ENCODE measurements around the gene SPATA4.

Gene SPATA4

GRCh38 chr4:176189891-176190795 lies 5.2 kb downstream of the SPATA4 start:
- DNase-seq (ENCODE audit: low read depth), result no peak

- DNase-seq (ENCODE audit: low read depth), result no peak
Observed at GRCh38 chr4:176188654-176189053, 6.7 kb downstream of the SPATA4 start.

DNA sequence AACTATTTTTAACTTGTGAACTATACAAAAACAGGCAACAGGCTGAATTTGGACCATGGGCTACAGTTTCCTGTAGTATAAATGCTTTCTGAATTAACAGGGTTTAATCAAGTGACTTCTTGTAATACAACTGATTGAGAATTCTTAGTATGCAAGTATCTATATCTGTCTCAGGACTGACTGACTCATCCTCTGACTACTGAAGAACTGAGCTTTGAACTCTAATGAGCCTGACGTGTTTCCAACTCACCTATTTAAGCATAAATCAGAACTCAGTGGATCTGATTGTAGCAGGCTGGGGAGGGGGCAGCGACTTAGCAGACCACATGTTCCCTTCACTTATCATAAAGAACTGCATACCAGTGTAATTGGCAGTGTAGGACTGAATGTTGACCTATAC lies 7.8 kb downstream of the SPATA4 start:
- no peak for DNase-seq (ENCODE audit: low read depth)

- no peak for DNase-seq (ENCODE audit: low read depth)
Observed at GRCh38 chr4:176186671-176187395, 8.6 kb downstream of the SPATA4 start.

GRCh38 chr4:176186067-176186466 lies 9.3 kb downstream of the SPATA4 start:
- no peak for DNase-seq (ENCODE audit: low read depth)

DNA sequence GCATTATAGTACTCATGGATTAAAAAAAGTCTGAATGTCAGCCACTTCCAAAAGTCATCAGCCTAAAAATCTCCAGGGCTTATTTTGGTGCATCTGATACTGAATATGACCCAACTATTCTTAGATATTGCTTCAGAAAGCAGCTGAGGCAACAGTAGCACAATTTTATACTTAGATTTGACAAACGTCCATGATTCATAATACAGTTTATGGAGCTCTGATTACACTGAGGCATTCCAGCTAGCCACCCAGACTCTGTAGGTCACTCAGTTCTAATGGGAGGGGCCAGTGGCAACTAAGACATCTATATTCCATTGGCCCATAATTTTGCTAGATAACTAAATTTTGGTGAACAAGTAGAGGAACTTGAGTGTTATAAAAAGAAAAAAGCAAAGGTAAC lies 10.3 kb downstream of the SPATA4 start:
- DNase-seq (ENCODE audit: low read depth), result no peak

- DNase-seq (ENCODE audit: low read depth), result no peak
Observed at GRCh38 chr4:176163041-176163440, 32.3 kb downstream of the SPATA4 start.

DNA sequence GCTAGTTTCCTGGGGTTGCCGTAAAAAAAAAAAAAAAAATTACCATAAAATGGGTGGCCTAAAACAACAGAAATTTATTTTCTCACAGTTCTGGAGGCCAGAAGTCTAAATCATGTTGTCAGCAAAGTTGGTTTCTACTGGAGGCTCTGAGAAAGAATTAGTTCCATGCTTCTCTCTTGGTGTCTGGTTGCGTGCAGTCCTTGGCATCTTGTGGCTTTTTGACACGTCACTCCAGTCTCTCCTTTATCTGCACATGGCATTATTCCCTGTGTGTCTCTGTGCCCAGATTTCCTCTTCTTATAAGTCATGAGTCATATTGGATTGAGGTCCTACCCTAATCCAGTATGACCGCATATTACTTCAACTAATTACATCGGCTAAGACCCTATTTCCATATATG lies 38.7 kb downstream of the SPATA4 start:
- no peak for DNase-seq (ENCODE audit: low read depth)

DNA sequence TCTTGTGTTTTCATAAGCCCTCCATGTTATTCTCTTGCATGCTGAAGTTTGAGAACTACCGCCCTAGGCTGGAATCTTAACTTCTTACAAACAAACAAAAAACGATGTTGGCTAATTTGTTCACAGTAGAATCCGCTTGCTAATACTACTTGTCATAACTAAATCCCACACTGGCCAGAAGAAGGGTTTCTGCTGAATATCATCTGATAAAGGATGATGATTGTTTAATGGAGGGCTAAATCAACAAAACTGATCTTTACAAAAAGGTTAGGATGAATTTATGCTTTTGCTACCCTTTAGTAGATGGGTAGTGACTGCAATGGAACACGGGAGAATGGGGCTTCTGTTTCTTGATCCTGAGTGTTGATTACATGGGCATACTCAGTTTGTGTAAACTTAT lies 42.3 kb downstream of the SPATA4 start:
- no peak for DNase-seq (ENCODE audit: low read depth)

GRCh38 chr4:176150704-176151103 lies 44.7 kb downstream of the SPATA4 start:
- DNase-seq (ENCODE audit: low read depth), result no peak

DNA sequence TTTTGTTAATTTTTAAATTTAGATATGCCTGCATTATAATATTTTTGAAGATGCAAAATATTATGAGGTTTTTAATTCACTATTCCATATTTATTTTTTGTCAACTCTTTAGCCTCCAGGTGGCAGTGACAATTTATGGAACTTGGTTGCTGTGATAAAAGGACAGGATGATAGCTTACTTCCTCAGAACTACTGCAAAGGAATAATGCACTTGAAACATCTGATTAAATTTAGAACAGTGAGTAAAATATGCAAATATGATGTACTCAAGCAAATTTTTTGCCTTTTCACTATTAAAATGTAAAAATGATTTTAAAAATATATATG lies 45.1 kb downstream of the SPATA4 start:
- no peak for DNase-seq (ENCODE audit: low read depth)

DNA sequence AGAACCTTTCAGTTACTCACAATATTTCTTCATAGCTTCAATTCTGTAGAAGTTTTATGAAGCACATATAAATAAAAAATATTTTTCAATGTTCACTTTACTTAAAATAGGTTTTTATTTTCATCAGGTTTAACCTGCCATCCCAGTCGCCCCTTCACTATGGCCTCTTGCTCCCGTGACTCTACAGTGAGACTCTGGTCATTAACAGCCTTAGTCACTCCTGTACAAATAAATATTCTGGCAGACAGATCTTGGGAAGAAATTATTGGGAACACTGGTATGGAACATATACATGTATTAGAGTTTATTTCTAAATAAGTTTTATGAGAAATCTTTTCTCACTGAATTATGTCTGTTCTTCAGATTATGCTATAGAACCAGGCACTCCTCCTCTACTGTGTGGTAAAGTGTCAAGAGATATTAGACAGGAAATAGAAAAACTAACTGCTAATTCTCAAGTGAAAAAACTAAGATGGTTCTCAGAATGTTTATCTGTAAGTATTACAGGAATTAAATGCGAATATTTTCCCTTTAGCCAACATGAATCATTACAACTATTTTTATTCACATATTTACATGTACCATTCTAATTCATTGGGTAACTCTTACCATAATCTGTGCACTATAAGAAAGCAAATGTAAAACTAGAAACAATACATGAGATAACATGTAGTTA lies 45.6 kb downstream of the SPATA4 start:
- DNase-seq (ENCODE audit: low read depth), result no peak

DNA sequence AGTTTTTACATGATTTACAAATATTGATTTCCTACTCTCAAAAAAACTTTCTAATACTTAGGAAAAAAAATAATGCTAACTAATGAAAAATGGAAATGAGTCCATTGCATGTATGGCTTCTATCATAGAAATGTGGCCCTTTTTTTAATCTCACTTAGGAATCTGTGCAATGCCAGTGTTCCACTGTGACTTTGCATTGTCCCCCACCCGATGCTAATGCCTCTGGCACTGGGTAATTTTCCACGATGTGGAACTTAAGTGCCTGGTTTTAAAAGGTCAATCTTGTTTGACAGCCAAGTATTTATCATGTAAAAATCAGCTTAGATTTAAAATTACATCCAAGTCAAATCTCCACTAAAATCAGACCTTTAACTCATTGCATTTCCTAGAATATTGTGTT lies 53.1 kb downstream of the SPATA4 start:
- no peak for DNase-seq (ENCODE audit: low read depth)

DNA sequence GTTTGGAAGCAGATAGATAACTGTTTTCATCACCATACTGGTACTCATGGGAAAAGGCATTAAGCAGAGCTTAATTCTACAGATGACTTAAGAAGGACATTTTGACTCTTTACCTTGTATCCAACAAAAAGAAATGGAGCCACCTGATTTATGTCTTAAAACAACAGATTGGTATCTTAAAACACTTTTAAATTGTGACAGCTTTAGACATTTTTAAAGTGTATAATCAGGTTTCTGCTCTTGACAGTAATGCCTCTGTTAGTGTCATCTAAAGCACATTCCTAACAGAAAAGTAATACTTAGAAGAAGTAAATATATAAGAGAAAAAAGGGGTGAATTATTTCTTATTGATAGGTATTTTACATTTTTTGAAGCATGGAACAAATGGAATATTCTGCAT lies 55.9 kb downstream of the SPATA4 start:
- no peak for DNase-seq (ENCODE audit: low read depth)

DNA sequence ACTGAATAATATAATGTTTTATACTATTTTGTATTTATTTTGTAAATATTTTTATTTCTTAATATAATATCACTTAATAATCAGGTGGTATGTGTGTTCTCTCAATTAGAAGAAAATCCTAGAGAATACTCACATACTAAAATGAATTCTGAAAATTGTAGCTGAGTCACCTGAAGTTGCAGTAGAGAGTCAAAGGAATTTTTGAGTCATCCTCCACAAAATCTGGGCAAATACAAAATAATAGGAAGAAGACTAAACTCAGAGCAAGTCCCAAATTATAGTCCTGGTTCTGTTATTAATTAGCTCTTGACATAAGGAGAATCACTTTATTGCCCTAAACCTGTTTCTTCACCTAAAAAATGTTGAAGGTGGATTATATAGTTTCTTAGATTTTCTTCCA lies 57.8 kb downstream of the SPATA4 start:
- no peak for DNase-seq (ENCODE audit: low read depth)

DNA sequence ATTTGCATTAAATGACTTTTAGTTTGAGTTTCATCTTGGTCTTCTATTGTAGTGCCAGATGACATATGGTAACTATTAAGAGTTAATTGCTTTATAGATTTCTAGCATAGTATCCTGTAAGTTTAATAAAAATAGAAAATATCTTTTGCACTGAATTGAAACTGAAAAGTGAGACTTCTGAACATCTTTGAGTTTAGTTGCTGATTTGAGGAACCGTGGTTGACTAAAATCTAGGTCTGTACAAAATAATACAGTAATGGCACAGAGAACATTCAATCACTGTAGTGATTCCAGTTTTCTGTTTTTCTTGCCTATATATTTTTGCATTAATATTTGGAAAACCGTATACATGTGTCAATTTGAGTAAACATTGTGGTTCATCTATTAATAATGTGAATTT lies 60.7 kb downstream of the SPATA4 start:
- no peak for DNase-seq (ENCODE audit: low read depth)

Data from stimulated activated CD8-positive, alpha-beta memory T cell treated with anti-CD3 and anti-CD28 coated beads, Interleukin-12 subunit alpha, Interleukin-12 subunit beta, amount 100 ng/mL, for 4 hours (primary cell).